ENCODE data around the gene RFX5. TPM values are rescaled to one million over a fixed set of nuclear protein-coding genes. Genes with fewer than 3 reads are reported as not detected.

Gene RFX5
- total and polyA plus RNA-seq, 2 of the 13 experiments (the other 11 are each of a cell fraction or from before 2014, with no cell fraction given): 17.9 to 36.2 TPM

GRCh38 chr1:151327223-151327902 is 19.7 kb downstream of the RFX5 start, which contains the start of gene PI4KB (continued):
- TF ChIP-seq ZSCAN12 (CRISPR knock-in tag; IDR thresholded peaks at IDR 0.05) (no peak), ZNF430 (CRISPR knock-in tag; IDR thresholded peaks at IDR 0.05) (peak; percentile 31; the same call in 1 of the 2 replicates), PAX8 (CRISPR knock-in tag; IDR thresholded peaks at IDR 0.05; ENCODE audit: borderline replicate concordance) (0 out of 2 replicates have a peak, but pooled peaks have one; percentile 7), TSC22D2 (CRISPR knock-in tag; IDR thresholded peaks at IDR 0.05; ENCODE audit: borderline replicate concordance) (no peak; the same call in 1 of the 2 replicates), PHF20 (CRISPR knock-in tag; IDR thresholded peaks at IDR 0.05) (peak; percentile 71), NFIC (IDR thresholded peaks at IDR 0.05; ENCODE audit: low read length) (0 out of 2 replicates have a peak, but pooled peaks have one; percentile 14), HNF1B (CRISPR knock-in tag; IDR thresholded peaks at IDR 0.05) (peak; percentile 9; the same call in 1 of the 2 replicates), SPEN (CRISPR knock-in tag; IDR thresholded peaks at IDR 0.05; ENCODE audit: low read depth) (peak; percentile 45; the same call in 1 of the 2 replicates), PAWR (CRISPR knock-in tag; IDR thresholded peaks at IDR 0.05; ENCODE audit: borderline replicate concordance) (no peak), HMGXB4 (CRISPR knock-in tag; IDR thresholded peaks at IDR 0.05; ENCODE audit: borderline replicate concordance in 1 of 2, low read depth in 1 of 2) (0 out of 4 replicates have a peak, but pooled peaks have one; percentile 29 to 49), SAP130 (CRISPR knock-in tag; IDR thresholded peaks at IDR 0.05; ENCODE audit: low read depth) (peak; percentile 47), ZBTB40 (IDR thresholded peaks at IDR 0.05) (no peak), ZBTB40 (CRISPR knock-in tag; IDR thresholded peaks at IDR 0.05) (0 out of 2 replicates have a peak, but pooled peaks have one; percentile 35), ZNF75D (CRISPR knock-in tag; IDR thresholded peaks at IDR 0.05; ENCODE audit: borderline replicate concordance) (no peak), BCL6 (CRISPR knock-in tag; IDR thresholded peaks at IDR 0.05) (peak; percentile 10; the same call in 1 of the 2 replicates), HDAC6 (IDR thresholded peaks at IDR 0.05; ENCODE audit: low read depth, low read length) (peak; percentile 98; the same call in 1 of the 2 replicates), TAF1 (CRISPR knock-in tag; IDR thresholded peaks at IDR 0.05) (peak; percentile 47)

All from HepG2 (cell line).